Measurements from ENCODE around the gene PIK3CB. TPM values are rescaled to one million over a fixed set of nuclear protein-coding genes. Genes with fewer than 3 reads are reported as not detected.
A peak's percentile ranks its signal among the peaks of the same experiment; 100 is the strongest.
"Not testable (repeated sequence)": the region's sequence is repeated elsewhere in the genome, so short reads cannot be mapped to it uniquely, and the experiment has no call there.

Gene PIK3CB
- total and polyA plus RNA-seq, 7 donors, result 5.8 to 46.3 (median 18.1) TPM

DNA sequence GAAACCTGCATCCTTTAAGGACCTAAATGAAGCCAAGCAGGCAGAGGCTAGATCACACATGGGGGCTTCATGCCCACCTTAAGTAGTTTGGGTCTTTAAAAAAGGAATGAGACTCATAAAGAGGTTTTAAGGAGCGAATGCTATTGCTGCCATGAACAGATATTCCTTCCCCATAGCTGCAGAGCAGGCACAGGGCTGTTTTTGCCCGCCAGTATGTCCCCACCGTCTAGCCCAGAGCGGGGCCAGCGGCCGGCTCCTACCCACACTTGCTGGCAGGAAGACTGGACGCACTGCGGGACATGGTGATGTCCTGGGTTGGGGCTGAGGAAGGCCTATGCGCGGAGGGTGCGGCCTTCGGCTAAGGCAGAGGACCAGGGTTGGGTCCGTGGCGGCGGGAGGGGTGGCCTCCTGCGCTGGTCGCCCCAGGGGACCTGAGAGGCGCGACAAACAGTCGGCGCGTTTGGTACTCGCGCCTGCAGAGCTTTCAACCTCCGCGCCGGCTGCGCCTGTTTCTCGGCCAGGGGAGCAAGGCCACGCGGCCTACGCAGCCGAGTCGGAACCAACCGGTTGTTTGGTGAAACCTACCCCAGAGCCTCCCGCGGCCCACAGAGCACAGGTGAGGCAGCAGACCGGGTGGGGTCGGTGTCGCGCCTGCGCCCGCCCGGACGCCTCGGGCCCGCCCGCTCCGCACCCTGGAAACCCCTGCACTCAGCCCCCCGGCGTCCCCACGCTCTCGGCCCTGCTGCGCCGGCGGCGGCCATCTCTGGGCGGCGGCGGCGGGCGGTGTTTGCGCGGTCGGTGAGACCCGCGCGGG, 226.2 kb downstream of the PIK3CB start, which contains the start of gene FAIM:
Gene FAIM (plus strand): TSS at position 450 of the 814 bp plus-strand sequence. CDS start 10,956 bp downstream, outside the sequence.
- Histone ChIP-seq H3K4me3 (peak within 1 kb of the TSS; percentile 85), H3K36me3 (ENCODE audit: insufficient read depth in 1 of 2, low read depth in 1 of 2) (peaks cover 2 to 5% of the 10 kb centered on the region in 2 donors), H3K27me3 (ENCODE audit: insufficient read depth in 3 of 3, low read length in 2 of 3) (no peaks in the 10 kb centered on the region), H3K4me1 (peaks cover 14% of the 10 kb centered on the region), H3K9me3 (no peaks in the 10 kb centered on the region), H3K27ac (peak within 1 kb of the TSS; percentile 92)
- peak; percentile 77 to 87 for DNase-seq
- TF ChIP-seq CTCF (IDR thresholded peaks at IDR 0.05), result no peak
- intact Hi-C loops (cut with DNase I), result loop anchor here (2.0 to 10.0 kb wide), 2 partner anchors 14 to 226 kb away; partner anchors contain the start of genes CEP70 (in 1 of the 2) and PIK3CB (in 1 of the 2)
- ATAC-seq, result peak; percentile 82 to 85 (median 83)
- 2 to 3% (median 2%) methylated on average over 49 to 68 of the region's 68 CpGs for WGBS, 3 donors

- H3K4me3 ChIP-seq; H3K27ac ChIP-seq; H3K36me3 ChIP-seq (ENCODE audit: insufficient read depth in 1 of 2, low read depth in 1 of 2); H3K4me1 ChIP-seq; ATAC-seq; H3K9me3 ChIP-seq; H3K27me3 ChIP-seq (ENCODE audit: insufficient read depth in 3 of 3, low read length in 2 of 3); DNase-seq: not testable (repeated sequence)
- intact Hi-C loops (cut with DNase I), result loop anchor here in 1 of 2 donors (10.0 kb wide), 1 partner anchor 231 kb away; the partner anchor contains the start of gene PIK3CB
- WGBS, 3 donors, result 95 to 98% (median 97%) methylated on average over 5 of the region's 5 CpGs
Observed at GRCh38 chr3:138604106-138604595, 230.6 kb downstream of the PIK3CB start.

Other genes with a start within 250 kb of the PIK3CB start
- 10 to 100 TPM; 21.4 to 30.4 (median 24.0) TPM for gene CEP70, start 240.7 kb downstream of the PIK3CB start, total RNA-seq
- gene CEP70, start 240.7 kb downstream of the PIK3CB start, polyA plus RNA-seq, result 10 to 100 TPM in 1 of 3 donors, 1 to 10 TPM in 2; 4.1 to 12.1 (median 7.1) TPM
- 1 to 10 TPM; 2.1 to 3.1 (median 2.3) TPM for gene FAIM, start 226.2 kb downstream of the PIK3CB start, total RNA-seq
- 1 to 10 TPM; 2.2 to 3.5 (median 2.5) TPM for gene FAIM, start 226.2 kb downstream of the PIK3CB start, polyA plus RNA-seq
- gene FOXL2, start 112.2 kb upstream of the PIK3CB start, total RNA-seq, result under 1 TPM in 2 of 4 donors, not detected in 2; 0.38 to 0.39 TPM
- gene FOXL2, start 112.2 kb upstream of the PIK3CB start, polyA plus RNA-seq, result under 1 TPM in 2 of 3 donors, not detected in 1; 0.01 to 0.05 TPM
- under 1 TPM in 1 of 4 donors, not detected in 3; 0.14 TPM for gene FOXL2NB, start 112.3 kb upstream of the PIK3CB start, total RNA-seq
- gene FOXL2NB, start 112.3 kb upstream of the PIK3CB start, polyA plus RNA-seq, result under 1 TPM in 1 of 3 donors, not detected in 2; 0.06 TPM
- gene PRR23A, start 171.3 kb upstream of the PIK3CB start, total RNA-seq, result not detected
- not detected for gene PRR23A, start 171.3 kb upstream of the PIK3CB start, polyA plus RNA-seq
- gene PRR23B, start 186.0 kb upstream of the PIK3CB start, total RNA-seq, result not detected
- not detected for gene PRR23B, start 186.0 kb upstream of the PIK3CB start, polyA plus RNA-seq
- not detected for gene PRR23C, start 210.0 kb upstream of the PIK3CB start, total RNA-seq
- not detected for gene PRR23C, start 210.0 kb upstream of the PIK3CB start, polyA plus RNA-seq

Data from psoas muscle (tissue), 8 donors.